ENCODE measurements around the gene SYT9.

The SYT9 gene

DNA sequence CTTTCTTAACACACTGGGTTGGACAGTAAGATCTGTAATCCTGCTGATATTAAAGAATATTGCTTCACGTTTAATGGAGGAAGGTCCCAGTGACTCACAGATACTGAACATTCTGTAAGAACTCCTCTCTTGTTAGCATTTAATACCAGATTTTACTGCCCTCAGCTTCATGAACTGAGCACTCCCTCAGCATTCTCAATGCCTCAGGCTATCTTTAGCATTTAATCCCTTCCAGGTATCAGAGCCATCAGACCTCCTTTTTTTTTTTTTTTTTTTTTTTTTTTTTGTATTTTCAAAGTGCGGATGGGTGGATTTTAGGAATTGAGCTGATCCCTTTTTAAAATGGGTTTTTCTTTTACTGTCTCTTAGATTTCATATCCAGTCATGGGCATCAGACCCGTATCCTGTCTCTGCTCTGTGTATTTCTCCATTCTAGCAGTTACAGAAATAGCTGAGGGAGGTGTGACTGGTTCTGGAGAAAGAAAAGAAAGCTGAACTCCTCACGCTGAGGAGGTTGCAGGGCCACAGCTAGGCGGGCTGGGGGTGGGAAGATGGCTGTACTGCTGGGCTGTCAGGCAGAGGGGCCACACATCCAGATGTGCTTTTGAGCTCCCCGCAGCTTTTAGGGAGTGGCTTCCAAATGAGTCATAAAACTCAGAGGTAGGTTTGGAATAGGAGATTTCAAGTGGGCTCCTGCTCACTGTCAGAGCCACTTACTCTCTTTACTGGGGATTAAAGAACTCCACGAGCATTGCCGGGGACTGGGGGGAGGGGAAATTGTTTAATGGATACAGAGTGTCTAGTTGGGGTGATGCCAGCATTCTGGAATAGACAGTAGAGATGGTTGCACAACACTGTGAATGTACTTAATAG lies 97.0 kb downstream of the SYT9 start:
- peak; percentile 83 for DNase-seq

DNA sequence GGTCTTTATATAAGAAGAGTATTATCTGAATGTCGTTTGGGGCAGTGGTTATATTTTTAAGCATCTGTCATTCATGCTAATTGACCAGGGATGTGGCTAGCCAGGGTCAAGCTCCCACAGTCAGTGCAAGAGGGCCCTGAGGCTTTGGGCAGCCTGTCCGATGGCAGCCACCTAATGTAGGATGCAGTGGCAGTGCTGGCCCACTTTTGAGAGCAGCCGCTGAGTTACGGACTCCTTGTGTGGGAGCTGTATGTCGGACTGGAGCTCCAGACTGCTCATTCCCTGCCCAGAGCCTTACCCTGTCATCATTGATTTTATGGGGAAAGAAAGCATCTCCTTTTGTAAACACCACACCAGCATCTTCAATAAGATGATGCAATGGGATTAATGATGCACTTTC lies 99.5 kb downstream of the SYT9 start:
- no peak for DNase-seq

DNA sequence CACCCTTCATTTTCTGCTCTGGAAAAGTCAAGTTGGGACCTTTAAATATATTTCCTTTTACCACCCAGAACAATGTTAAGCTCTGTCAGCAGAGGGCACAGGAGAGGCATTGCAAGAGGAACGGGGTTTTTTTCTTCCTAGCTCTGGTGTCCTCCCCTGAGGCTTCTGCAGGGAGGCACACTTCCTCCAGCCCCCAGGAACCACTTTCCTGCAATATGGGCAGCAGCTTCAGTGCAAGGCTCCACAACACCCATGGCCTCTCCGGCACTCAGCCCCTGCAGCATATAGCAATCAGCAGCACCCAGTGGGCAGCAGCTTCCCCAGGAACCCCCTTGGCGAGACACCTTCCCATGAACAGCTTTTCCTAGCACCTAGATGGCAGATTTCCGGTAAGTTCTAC lies 101.4 kb downstream of the SYT9 start:
- DNase-seq = peak; percentile 70

DNA sequence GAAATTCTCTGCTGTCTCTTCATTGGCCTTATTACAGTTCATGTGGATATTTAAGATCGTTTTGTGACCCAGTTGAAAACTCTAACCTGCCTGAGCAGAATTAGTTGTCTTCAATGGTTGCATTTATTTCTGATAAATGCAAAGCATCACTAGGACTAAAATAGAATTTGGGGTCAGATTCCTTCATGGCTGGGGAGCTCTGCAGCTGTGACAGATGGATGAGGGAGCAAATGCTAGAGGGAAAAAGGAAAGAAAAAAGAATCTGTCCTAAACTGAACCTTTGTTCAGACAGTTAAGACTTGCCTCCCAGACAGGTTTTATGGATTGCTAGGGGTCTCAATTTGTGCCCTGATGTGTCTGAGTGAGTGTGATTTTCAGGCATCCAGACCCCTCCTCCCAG lies 113.0 kb downstream of the SYT9 start:
- DNase-seq = no peak

DNA sequence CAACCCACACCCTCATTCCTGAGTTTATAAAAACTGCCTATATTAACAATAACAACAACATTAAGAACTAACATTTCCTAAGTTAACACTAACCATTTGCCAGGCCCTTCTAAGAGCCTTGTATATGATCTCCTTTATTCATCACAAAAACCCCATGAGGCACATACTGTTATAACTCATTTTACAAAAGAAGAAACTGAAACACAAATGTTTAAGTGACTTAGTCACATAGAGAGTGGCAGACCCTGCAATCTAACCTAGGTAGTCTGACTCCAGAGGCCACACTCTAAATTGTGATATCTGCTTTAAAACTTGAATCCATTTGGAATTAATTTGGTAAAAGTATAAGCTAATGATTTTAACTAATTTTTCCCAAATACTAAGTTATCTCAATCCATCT lies 116.1 kb downstream of the SYT9 start:
- no peak for DNase-seq

DNA sequence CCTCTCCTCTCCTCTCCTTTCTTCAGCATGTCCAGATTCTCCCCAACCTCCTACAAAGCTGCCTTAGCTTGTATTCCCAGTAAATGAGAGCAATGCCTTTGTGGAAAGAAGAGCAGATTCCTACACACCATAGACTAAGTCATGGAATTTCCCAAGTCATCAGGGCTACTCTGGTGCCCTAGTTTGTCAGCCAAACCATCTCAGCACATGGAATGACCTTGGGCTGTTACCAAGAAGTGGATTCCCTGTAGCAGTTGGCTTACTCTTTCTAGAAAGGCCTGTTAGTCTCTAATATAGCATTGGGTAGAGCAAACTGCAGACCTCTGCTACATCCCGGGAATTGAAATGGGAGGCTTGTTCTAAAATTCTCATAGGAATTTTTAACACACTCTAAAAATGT lies 124.7 kb downstream of the SYT9 start:
- no peak for DNase-seq

DNA sequence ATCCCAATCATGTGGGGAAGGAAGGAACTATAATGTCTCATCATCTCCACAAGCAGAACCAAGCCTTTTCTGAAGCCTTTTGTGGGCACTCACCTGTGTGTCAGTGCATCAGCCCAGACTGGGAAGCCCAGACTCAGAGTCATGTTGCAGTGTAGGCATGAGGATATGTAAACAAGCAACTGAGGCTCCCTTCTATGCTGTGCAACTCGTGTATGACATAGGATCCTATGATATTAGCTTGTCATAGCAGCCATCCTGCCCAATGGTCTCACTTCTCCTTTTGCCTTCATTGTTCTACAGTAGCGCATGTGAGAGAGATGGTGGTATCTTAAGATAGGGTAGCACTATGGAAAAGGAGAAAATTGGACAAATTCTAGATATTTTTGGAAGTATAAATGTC lies 130.2 kb downstream of the SYT9 start:
- DNase-seq = no peak

DNA sequence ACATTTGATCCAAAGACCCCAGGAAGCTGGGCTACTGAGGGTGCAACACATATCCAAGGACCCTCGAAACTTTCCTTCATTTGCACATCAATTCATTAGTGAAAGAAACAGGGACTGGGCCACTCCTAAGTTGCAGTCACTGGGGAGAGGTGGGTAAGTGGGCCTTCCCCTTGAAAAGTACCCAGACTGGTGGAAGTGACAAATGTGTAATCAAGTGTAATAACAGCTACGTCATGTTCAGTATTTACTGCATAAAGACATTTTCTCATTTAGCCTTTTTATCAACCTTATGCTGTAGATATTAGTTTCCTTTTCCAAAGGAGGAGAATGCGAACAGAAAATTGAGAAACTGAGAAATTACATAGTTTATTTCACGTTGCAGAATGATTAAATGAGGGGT lies 131.7 kb downstream of the SYT9 start:
- no peak for DNase-seq

DNA sequence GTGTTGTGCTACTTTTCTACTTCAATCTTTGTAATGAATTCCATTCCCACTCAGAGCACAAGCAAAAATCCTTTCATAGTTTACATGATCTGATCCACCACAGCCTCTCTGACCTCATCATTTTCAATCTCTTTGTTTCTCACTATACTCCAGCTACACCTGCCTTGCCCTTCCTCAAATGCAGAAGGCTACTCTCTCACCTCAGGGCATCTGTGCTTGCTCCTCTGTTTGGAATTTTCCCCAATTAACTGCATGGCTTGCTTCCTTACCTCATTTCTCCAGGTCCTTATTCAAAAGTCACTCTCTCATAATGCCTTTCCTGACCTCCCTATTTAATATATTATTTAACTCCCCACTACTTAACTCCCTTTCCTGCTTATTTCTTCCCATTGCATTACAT lies 133.0 kb downstream of the SYT9 start:
- peak; percentile 4 for DNase-seq

DNA sequence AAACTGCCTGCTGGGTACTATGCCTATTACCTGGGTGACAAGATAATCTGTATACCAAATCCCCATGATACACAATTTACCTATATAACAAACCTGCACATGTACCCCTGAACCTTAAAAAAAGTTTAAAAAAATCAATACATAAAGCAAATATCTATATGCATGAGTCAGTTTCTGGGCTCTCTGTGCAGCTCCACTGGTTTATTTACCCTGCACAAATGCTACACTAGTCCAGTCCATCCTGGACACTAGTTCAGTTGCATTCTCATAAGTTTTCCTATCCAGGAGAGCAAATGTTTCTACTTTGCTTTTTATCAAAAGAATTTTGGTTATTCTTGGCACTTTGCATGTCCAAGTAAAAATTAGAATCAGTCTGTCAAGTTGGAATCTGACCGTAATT lies 133.8 kb downstream of the SYT9 start:
- DNase-seq = no peak

DNA sequence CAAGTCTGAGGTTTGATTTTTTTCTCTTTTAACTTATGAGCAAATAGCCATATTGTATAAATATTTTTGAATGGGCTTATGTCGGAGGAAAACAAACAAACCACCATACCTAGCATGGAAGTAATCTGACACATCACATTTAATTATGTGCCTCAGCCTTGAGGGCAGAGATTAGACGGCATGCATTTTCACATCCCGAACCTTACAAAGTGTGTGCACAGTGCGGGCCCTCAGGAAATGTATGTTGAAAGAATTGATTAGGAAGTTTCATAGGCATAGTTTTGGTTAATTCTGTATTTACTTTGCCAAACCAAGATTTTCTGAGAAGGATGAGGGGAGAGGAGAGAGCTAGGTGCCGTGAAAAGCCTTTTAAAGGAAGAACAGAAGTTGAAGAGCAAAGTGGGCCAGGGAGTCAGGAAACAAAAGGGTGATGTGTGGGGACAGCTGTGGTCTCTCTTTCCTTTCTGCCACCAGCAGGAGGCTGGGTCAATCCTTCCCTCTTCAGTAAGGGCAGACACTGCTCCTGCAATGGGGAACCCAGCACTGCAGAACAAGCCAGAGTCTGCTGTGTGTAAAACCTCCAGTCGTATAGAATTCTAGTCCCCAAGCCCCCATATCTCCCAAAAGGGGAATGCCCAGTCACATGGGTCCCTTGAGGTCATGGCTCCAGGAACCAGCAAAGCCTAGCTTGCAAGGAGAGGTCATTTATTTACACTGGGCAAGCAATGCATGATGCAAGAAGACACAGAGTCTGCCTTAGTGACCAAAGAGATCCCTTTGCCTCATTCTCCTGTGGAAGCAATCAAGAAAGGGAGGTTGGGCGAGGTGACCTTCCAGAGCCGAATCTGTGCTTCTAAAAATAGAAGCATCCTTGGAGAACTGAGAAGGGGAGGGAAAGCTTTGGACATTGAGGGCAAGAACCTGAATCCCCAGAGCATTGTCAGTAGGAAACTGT lies 162.5 kb downstream of the SYT9 start:
- DNase-seq = peak; percentile 9

DNA sequence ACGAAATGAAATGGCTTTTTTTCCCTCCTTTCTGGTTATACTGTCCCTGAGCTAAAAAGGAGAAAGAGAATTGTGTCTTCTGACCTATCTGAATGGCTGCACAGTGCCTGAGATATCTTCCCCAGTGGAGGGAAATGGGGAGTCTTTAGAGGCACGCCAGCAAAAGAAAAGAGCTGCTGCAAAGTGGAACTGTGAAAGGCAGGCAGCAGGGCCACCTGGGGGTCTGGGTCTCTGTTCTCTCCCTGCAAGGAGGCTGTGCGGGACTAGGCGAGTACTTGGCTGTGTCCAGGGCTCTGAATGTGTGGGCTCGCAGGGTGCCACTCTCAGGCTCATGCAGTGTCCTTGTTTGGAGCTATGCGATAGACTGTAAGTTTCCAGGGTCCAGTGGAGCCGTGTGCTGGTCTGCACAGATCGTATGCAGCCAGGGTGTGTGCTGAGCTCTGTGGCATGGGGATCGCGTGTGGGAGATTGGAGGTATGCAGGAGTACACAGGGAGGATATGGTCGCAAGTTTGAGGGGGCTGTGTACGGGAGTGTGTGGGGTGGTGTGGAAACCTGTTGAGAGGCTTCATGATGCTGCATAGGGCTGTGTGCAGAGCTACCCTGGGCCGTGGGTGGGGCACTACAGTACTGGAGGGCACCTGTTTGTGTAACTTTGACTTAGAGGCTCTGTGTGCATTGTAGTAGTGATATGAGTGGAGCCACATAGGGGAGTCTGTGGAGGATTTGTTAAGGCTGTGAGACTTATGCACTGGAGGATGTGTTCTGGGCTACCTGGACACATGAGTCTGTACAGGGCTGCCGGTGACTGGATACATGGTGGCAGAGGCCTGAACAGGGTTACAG lies 163.5 kb downstream of the SYT9 start:
- DNase-seq = no peak

DNA sequence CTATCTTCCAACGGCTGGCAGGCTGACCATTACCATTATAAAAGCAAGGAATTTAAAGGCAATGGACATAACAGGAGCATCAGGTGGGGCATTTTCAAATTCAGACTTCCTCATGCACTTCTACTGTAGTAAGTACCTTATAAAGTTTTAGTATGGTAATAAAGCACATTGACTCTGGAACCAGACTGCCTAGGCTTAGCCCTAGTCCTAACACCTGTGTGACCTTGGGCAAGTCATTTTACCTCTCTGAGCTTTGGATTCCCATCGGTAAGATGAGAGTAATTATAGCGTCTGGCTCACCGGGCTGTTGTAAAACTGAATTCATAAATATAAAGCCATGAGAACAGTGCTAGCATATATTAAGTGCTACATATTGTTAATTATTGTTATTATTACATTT lies 164.4 kb downstream of the SYT9 start:
- DNase-seq = no peak

DNA sequence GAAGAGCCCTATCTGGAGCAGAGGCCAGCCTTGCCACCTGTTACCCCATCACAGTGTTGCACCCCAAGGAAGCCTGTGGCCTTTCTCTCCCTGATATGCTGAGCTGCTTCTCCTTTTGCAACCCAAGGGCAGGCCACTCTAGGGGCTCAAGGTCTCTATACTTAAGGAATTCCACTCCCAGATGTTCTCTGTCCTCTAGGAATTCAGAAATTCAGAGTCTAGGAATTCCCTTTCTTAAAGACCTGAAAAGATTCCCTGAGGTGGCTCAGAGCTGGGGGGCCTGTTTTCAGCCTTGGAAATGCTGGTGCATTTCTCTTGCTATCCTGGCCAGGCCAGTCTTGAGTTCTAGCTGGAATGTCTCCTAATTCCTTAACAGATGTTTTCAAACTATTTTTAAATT lies 165.6 kb downstream of the SYT9 start:
- DNase-seq = no peak

DNA sequence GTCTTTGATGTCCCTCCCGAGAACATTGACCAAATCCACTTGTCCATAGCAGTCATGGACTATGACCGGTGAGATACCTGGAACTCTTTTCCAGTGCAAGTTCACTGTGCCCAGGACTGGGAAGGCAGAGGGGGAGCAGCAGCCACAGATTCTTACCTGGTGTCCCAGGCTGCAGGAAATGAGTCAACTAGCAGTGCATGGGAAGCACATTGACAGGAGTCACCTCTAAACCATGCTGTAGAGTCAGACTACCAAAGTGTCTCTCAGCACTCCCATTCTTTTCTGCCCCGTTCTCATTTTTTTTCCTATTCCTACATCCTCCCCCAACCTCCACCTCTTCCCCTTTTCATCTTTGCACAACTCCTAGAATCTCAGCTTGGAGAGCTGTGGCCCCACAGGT lies 166.4 kb downstream of the SYT9 start:
- no peak for DNase-seq

DNA sequence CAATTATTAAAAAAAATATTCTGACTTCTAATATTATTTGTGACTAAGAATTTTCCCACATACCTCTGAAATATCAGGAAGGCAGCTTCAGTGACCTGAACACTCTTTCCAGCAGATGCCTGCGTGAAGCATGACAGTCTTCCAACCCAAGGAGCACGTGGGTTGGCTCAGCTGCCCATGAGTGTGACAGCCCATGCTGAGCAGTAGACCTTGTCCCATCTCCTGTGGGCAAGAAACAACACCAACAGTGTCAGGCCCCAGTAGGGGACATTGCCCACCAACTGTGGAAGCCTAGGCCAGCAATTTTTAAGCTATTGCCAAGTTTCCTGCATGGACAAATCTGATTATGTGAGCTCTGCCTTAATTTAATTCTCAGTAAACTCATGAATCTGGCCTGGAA lies 167.2 kb downstream of the SYT9 start:
- DNase-seq = no peak

DNA sequence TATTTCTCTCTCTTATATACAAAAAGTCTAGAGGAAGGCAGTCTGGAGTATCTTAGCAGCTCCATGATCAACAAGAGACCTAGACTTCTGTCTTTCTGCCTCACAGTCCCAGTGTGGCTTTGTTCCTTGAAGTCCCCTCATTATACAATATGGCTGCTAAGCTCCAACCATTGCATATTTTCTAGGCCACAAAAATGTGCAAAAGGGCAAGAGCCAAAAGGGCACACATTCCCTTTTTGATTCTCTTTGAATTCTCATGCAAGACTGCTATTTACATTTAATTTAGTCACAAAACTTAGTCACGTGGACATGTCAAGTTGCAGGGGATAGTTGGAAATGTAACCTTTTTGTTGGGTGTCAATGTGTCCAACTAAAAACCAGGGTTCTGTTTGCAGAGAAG lies 169.4 kb downstream of the SYT9 start:
- no peak for DNase-seq

DNA sequence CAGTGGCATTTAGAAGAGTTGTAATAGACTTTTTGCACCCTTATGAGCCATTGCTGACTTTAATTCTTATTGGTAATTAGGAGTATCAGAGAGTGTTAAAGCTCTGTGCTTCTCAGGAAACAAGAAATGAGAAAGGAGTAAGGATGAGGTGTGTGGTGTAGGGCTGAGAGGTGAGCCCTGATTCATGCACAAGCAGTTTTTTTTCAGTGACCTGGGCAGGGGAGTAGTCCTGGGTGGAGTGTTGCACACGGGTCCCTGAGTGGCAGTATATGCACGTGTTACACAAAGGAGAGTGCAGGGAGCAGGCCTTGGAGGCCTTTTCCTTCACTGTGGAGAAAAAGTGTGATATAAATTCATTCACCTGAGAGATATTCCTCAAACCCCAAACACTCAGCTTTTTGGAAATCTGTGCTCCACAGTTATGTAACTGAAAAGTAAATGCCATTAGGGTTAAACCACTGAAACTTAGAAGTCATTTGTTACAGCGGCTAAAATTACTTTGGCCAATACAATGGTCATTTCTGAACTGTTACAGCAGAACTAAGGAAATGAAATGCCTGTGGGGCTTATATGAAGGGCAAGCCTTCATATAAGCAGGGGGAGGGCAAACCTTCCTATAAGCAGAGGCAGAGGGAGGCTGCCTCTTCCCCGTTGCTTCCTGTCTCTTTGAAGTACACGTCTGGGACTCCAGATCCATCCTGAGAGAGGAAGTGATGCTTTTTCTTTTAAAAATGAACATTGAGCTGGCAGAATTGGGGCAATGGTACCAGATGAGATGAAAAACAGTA lies 171.0 kb downstream of the SYT9 start:
- no peak for DNase-seq

DNA sequence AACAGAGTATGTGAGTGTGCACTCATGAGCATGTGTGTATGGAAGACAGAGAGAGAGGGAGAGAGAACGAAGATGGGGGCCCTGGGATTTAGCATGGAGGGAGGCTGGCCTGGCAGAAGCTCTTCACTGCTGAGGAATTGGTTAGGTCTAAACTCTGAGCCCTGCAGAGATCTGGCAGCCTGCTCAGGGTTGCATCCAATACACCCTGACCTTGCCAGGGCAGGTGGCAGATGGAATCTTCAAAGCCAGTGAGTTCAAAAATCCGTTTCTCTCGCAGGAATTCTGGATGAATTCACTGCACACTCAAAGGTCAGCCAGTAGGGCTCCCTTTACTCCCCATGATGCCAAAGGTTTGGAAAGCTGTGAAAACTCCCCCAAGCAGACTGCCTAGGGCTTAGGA lies 172.2 kb downstream of the SYT9 start:
- no peak for DNase-seq

DNA sequence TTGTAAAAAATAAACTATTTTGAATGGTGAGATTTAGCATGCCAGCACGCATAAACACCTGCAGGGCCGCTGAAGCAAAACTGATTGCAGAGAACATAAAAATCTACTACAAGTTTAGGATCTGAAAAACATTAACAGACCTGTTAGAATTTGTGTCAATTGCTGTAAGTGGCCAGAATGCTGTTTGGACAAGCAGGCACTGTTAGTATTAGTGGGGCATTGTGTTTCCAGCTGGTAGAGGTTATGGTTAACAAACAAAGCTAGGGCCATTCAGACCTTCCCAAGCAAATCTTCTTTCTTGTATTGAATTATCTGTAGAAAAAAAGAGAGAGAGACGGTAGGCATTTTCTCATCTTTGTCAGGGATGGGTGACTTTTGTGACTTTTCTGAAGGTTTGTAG lies 176.0 kb downstream of the SYT9 start:
- peak; percentile 66 for DNase-seq

DNA sequence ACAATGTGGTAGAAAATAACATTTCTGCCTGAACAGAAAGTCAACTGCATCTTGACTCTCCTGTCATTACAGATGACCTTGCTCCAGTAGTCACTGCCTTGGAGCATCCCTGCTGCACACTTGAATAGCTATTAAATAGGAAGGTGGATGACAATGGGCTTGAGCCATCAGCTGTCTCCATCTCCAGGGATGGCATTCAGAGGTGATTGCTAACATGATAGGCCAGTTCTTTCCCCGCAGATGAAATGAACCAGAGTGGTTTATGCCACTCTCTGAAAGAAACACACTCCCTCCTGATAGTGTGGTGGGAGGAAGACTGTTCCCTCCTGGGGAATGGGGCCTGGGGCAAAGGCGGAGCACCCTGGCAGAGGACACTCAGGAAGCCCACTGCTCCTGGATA lies 176.5 kb downstream of the SYT9 start:
- DNase-seq = peak; percentile 66

DNA sequence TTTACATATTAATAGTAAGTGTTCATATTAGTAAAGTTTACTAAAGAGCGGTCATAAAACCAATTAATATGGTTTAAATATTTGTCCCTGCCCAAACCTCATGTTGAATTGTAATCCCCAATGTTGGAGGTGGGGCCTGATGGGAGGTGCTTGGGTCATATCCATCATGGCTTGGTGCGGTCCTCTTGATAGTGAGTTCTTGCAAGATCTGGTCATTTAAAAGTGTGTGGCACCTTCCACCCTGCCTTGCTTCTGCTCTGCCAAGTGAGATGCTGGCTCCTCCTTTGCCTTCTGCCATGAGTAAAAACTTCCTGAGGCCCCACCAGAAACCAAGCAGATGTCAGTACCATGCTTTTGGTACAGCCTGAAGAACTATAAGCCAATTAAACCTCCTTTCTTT lies 178.8 kb downstream of the SYT9 start:
- DNase-seq = no peak
